IPS-18c (cell line): ENCODE data around the gene ZBTB2.
"Not testable (repeated sequence)": the region's sequence is repeated elsewhere in the genome, so short reads cannot be mapped to it uniquely, and the experiment has no call there.

Experiments used
- H3K4me3 ChIP-seq: 2 replicates; pipeline ENCODE4 v1.7.0; 2013; ENCODE audit warnings: low read depth, mild to moderate bottlenecking, low read length, moderate library complexity; ENCODE audit not compliant: insufficient read depth
- H3K9me3 ChIP-seq: one replicate; pipeline ENCODE4 v1.6.1; 2013; ENCODE audit warnings: mild to moderate bottlenecking, low read length, moderate library complexity; ENCODE audit not compliant: control insufficient read depth, insufficient read depth

Gene ZBTB2

DNA sequence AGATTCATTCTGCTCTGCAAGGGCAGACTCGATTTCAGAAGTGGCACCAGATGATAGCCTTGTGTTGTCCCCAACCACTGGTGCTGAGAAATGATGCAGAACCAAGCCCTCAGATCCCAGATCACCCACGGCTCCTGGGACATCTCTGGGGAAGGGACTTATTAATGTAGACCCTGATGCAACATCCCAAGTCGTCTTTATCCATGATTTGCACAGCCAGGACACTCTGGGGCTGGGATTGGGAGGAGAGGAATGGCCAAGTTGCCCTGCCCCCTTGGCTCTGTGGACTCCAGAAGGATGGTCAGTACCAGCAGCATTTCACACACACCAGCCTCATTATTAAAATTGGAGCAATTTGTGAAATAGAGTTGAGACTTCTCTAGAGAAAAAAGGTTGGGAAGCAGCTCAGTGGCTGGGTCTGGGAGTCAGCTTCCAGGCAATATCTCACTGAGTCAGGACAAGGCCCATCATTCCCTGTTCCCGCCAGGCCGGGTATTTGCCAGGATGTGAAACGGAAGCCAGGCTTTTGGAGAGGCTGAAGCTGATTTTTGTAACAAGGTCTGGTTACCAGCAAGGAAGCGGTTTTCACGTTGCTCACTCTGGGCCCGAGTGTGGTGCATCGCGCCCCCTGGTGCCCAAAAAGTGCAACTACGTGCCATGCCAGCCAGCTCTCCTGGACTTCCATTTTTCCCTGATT lies 67.4 kb downstream of the ZBTB2 start:
- Histone ChIP-seq H3K9me3 (no peaks in the 10 kb centered on the region), H3K4me3 (no peak overlapping the region)

- Histone ChIP-seq H3K9me3 (no peaks in the 10 kb centered on the region), H3K4me3 (no peak overlapping the region)
Measured at GRCh38 chr6:151322570-151322969, 68.8 kb downstream of the ZBTB2 start.

- no peak overlapping the region for H3K4me3 ChIP-seq
- H3K9me3 ChIP-seq: no peaks in the 10 kb centered on the region
Measured at GRCh38 chr6:151321438-151321837, 69.9 kb downstream of the ZBTB2 start.

GRCh38 chr6:151320140-151320539 lies 71.2 kb downstream of the ZBTB2 start:
- no peaks in the 10 kb centered on the region for H3K9me3 ChIP-seq

DNA sequence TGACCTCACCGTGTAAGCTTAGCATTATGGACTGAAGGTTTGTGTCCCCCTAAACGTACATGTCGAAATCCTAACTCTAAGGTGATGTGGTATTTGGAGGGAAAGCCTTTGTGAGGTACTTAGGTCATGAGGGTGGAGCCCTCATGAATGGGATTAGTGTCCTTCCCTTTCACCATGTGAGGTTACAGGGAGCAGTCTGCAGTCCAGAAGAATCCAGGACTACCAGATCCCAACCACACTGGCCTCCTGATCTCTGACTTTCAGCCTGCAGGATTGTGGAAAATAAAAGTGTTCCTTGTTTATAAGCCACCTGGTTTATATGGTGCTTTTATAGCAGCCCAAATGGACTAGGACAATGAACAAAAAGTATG lies 73.4 kb downstream of the ZBTB2 start:
- H3K9me3 ChIP-seq: no peaks in the 10 kb centered on the region
- no peak overlapping the region for H3K4me3 ChIP-seq

More at GRCh38 chr6:151320140-151320539, 71.2 kb downstream of the ZBTB2 start:
- H3K4me3 ChIP-seq: no peak overlapping the region

DNA sequence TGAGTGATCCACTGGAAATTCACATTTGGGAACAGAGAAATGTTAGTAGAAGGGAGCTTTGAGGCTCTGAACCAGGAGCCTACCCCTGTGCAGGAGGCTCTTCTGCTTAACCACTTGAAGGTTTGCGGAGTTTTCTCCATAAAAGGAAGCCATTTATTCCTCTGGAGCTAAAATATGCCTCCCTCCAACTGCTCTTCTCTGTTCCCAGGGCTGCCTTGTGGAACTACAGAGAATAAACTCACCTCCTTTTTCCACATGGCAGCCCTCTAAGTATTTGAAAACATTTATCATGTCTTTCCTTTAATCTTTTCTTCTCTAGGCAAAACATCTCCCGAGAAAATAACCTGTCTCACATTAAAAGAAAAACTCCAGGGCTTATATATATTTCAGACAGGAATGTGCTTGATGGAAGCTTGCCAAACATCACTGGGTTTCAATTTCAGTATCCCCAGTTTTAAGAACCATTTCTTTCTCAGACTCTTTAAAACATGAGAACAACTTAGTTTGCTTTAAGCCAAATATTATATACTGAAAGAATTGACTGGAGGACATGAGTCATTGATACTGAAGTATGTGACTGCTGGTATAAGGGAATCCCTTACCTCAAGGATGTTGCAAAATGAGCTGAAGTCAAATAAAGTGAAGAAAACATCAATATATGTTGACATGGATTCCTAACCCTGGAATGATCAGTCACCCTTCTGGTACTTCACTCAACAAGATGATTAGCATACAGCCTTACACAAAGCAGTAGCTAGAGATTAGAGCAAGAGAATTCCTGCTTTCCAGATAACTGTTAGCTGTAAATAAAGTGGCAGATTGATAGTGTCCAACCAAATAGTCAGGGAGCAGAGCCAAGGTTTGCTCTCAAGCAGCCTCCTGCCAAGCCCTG lies 74.0 kb downstream of the ZBTB2 start:
- Histone ChIP-seq H3K9me3 (no peaks in the 10 kb centered on the region), H3K4me3 (no peak overlapping the region)

DNA sequence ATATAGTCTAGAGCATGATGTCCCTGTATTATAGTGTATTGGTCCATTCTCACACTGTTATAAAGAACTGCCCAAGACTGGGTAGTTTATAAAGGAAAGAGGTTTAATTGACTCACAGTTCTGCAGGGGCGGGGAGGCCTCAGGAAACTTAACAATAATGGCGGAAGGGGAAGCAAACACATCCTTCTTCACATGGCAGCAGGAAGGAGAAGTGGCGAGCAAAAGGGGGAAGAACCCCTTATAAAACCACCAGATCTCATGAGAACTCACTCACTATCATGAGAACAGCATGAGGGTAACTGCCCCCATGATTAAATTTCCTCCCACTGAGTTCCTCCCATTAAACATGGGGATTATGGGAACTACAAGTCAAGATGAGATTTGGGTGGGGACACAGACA lies 75.7 kb downstream of the ZBTB2 start:
- not testable (repeated sequence) for H3K9me3 ChIP-seq, H3K4me3 ChIP-seq
